ENCODE results near the gene DSCAM. TPM values are rescaled to one million over a fixed set of nuclear protein-coding genes. Genes with fewer than 3 reads are reported as not detected.

DSCAM gene
- total RNA-seq, 2 donors from 2014 or later, result 0.05 TPM; not detected in 1

DNA sequence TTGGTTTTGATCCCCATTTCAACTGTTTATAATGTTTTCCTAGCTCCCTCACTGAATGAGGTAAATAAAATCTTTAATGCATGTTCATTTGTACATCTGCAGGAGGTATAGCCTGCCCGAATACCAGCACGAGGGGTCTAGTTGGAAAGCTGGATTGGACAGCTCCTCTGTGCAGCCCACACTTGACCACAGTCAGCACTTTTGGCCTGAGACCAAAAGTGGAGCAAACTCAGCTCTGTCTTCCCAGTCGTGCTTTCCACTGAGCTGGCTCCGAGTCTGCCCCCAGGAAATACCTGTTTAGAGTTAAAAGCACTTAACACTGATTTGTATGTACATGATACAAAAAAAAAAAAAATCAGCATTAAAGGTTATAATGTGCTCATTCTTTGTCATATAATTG lies 224.4 kb downstream of the DSCAM start:
- Histone ChIP-seq H3K36me3 (no peaks in the 10 kb centered on the region), H3K4me3 (no peak overlapping the region), H3K27ac (no peak overlapping the region), H3K27me3 (no peaks in the 10 kb centered on the region), H3K9ac (ENCODE audit: low read depth in 2 of 2, low read length in 2 of 2) (no peak overlapping the region), H3K4me1 (no peaks in the 10 kb centered on the region), H3K9me3 (no peaks in the 10 kb centered on the region)
- DNase-seq, result no peak
- TF ChIP-seq, protein P1, sequence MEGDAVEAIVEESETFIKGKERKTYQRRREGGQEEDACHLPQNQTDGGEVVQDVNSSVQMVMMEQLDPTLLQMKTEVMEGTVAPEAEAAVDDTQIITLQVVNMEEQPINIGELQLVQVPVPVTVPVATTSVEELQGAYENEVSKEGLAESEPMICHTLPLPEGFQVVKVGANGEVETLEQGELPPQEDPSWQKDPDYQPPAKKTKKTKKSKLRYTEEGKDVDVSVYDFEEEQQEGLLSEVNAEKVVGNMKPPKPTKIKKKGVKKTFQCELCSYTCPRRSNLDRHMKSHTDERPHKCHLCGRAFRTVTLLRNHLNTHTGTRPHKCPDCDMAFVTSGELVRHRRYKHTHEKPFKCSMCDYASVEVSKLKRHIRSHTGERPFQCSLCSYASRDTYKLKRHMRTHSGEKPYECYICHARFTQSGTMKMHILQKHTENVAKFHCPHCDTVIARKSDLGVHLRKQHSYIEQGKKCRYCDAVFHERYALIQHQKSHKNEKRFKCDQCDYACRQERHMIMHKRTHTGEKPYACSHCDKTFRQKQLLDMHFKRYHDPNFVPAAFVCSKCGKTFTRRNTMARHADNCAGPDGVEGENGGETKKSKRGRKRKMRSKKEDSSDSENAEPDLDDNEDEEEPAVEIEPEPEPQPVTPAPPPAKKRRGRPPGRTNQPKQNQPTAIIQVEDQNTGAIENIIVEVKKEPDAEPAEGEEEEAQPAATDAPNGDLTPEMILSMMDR (IDR thresholded peaks at IDR 0.05), result no peak
- intact Hi-C loops (cut with DNase I), result no loop called here

DNA sequence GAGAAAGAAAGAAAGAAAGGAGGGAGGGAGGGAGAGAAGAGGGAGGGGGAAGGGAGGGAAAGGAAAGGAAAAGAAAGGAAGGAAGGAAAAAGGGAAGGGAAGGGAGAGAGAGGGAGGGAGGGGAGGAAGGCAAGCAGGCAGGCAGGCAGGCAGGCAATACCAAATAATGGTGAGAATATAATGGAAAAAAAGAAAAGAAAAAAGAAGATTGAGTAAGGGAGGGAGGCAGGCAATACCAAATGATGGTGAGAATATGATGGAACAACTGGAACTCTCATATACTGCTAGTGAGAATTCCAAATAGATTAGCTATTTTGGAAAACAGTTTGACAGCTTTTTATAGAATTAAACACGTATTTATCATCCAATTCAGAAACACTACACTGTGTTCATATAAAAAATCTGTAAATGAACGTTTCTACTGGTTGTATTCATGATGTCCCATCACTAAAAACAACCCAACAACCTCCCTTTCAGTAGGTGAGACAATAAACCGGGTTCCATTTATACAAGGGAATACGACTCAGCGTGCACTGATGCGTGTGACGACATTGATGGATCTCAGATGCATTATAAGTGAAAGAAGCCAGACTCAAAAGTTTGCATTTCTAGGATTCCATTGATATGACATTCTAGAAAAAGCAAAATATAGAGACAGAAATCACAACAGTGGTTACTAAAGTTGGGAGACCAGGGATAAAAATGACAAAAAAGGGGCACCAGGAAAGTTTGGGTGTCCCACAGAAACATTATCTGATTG lies 226.4 kb downstream of the DSCAM start:
- no peak overlapping the region for H3K9ac ChIP-seq (ENCODE audit: low read depth in 2 of 2, low read length in 2 of 2)
- no peak for DNase-seq
- TF ChIP-seq, protein P1 (IDR thresholded peaks at IDR 0.05), result no peak
- no peaks in the 10 kb centered on the region for H3K4me1 ChIP-seq
- H3K27me3 ChIP-seq, result no peaks in the 10 kb centered on the region
- intact Hi-C loops (cut with DNase I), result no loop called here
- H3K9me3 ChIP-seq, result no peaks in the 10 kb centered on the region
- H3K36me3 ChIP-seq, result no peaks in the 10 kb centered on the region
- H3K4me3 ChIP-seq, result no peak overlapping the region
- no peak overlapping the region for H3K27ac ChIP-seq

DNA sequence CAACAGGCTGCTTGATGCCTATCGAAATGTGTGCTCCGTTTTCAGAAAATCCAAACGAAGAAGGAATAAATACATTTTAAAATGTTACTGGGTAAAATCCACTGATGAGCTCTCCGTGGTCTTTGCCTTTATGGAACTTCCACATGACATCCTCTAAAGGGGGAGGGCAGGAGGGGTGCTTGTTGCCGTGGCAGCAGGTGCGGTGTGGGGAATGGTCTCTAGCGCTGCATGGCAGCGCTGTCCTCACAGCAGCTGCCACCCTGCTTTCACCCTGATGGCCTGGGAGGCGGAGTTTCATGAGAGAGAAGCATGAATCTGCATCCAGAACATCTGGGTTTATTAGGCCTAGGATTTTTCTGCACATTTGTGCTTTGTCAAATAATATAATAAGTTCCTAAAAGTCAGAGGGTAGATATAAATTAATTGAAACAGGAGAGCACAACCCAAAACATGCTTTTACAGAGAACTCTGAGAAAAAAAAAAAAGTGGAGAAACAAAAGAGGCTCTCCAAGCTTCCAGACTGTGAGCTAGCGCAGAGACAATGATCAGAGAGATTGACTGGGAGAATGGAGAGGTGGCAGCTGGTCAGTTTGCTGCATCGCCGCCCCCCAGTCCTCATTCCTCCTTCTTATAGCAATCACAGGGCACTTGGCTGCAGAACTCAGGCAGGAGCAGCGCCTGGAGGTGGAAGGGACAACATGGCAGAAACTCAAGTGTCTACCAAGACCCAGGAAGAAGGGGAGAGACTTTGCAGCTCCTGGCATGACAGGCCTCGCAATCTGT lies 228.6 kb downstream of the DSCAM start:
- Histone ChIP-seq H3K4me1 (no peaks in the 10 kb centered on the region), H3K27me3 (no peaks in the 10 kb centered on the region), H3K9ac (ENCODE audit: low read depth in 2 of 2, low read length in 2 of 2) (no peak overlapping the region), H3K9me3 (no peaks in the 10 kb centered on the region), H3K27ac (no peak overlapping the region), H3K4me3 (no peak overlapping the region), H3K36me3 (no peaks in the 10 kb centered on the region)
- DNase-seq, result no peak
- intact Hi-C loops (cut with DNase I), result no loop called here
- TF ChIP-seq, protein P1 (IDR thresholded peaks at IDR 0.05), result no peak

DNA sequence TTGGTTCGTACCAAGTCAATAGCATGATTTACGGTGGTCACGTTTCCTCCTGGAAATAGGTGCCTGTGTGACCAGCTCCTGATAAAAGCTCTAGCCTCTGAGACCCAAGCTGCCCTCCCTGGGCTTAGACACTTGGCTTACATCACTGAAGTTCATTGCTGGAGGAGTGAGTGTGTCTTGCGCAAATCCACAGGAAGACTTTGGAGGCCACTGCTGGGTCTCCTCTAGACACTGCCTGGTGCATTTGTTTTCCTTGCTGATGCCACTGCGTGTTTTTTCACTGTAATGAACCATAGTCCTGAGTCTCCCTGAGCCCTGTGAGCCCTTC lies 230.6 kb downstream of the DSCAM start:
- no peaks in the 10 kb centered on the region for H3K36me3 ChIP-seq
- no peaks in the 10 kb centered on the region for H3K9me3 ChIP-seq
- intact Hi-C loops (cut with DNase I), result no loop called here
- H3K27ac ChIP-seq, result no peak overlapping the region
- H3K4me3 ChIP-seq, result no peak overlapping the region
- DNase-seq, result no peak
- no peak overlapping the region for H3K9ac ChIP-seq (ENCODE audit: low read depth in 2 of 2, low read length in 2 of 2)
- H3K4me1 ChIP-seq, result no peaks in the 10 kb centered on the region
- TF ChIP-seq, protein P1 (IDR thresholded peaks at IDR 0.05), result no peak
- no peaks in the 10 kb centered on the region for H3K27me3 ChIP-seq

DNA sequence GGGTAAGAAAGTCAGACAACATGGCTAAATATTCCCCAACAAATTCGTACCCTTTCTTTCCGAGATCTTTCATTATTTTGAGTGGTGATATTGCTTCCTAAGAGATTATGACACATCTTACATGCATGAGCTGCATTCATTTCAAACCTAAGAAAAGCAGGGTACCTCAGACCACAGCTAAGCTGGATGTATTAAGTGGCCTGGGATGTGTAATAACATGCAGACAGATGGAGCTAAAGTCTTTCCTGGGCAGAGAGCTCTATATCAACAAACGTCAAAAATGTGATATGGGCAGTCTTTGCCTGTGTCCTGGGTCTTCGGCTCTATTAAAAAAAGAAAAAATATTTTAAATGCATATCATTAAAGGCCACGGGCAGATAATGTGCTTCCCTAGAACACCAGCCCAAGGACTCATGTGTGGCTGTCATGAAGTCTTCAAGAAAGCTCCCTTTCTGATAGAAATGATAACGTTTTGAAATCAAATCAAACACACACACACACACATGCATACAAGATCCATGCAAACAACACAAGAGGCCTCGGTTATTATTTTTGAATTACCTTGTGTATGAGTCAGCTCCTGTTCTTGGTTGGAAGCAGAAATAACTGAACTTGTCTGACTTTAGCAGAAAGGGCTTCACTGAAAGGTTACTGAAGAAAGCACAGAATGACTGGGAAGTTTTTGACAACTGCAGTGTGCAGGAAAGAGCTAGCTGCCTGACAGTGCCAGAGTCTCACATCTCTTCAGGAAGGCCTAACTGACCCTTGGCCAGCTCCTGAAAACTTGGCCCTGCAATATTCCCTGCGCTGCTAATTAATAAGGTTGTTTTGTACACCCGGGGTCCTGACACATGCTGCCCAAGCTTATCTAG lies 231.2 kb downstream of the DSCAM start:
- Histone ChIP-seq H3K9me3 (no peaks in the 10 kb centered on the region), H3K36me3 (no peaks in the 10 kb centered on the region), H3K27me3 (no peaks in the 10 kb centered on the region), H3K4me3 (no peak overlapping the region), H3K4me1 (no peaks in the 10 kb centered on the region), H3K27ac (no peak overlapping the region), H3K9ac (ENCODE audit: low read depth in 2 of 2, low read length in 2 of 2) (no peak overlapping the region)
- DNase-seq, result no peak
- TF ChIP-seq, protein P1 (IDR thresholded peaks at IDR 0.05), result no peak
- intact Hi-C loops (cut with DNase I), result no loop called here

Measured in colonic mucosa (tissue), 4 donors.